IPS DF 19.7 (cell line): ENCODE measurements around the gene SH2D2A.

Source experiments
- DNase-seq: peaks from one replicate; pipeline ENCODE4 v3.0.0-alpha.2; 2013; ENCODE audit warnings: low read depth, low spot score

Gene SH2D2A

DNA sequence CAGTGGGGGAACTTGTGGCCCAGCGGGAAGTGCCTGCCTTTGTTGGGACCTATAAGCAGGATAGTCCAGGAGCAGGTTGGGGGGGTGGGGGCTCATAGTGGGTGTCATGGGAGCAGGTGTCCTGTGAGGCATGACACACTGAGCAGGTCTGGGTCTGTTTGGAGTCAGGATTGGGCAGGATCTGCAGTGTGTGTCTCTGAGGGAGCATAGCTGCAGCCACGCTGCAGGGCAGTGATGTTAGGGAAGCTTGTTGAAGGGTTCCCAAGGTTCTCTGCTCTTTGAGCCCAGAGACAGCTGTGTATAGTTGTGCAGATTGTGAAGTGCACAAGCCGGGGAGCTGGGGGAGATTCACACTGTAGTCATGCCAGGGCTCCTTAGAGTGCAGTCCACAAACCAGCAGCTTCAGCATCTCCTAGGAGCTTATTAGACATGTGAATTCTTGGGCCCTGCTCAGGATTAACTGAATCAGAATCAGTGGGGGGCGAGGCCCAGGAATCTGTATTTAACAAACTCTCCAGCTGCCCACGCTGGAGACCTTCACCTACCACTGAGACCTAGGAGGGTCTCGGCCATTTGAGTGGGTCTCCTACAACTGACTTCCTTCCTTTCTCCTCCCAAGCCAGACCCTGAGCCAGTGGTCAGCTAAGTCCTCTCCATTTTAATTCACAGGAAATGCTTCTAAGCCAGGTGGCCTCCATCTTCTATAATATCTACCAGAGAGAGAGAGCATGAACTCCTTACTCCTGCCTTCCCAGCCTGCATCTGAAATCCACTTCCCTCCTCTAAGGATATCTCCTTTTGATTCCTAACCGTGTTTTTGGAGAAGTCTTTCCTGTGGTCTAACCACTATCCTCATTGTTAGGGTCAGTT lies 31.2 kb upstream of the SH2D2A start:
- DNase-seq = no peak

DNA sequence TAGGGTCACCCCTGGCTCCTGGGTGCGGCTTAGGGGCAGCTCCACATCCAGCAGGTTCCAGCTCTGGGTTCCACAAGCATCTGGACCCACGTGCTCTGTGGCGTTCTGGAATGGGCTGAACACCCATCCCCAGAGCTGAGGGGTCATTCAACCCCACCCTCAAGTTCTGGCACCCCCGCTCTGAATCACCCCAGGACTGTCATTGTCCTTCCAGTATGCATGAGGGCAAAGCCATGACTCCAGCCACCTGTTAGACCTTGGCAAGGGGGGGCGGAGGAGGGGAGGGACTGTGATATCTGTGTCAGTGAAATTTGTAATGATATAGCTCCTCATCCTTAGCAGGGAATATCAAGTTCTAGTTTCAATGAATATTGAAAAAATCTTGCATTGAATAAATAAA lies 30.0 kb upstream of the SH2D2A start:
- no peak for DNase-seq

DNA sequence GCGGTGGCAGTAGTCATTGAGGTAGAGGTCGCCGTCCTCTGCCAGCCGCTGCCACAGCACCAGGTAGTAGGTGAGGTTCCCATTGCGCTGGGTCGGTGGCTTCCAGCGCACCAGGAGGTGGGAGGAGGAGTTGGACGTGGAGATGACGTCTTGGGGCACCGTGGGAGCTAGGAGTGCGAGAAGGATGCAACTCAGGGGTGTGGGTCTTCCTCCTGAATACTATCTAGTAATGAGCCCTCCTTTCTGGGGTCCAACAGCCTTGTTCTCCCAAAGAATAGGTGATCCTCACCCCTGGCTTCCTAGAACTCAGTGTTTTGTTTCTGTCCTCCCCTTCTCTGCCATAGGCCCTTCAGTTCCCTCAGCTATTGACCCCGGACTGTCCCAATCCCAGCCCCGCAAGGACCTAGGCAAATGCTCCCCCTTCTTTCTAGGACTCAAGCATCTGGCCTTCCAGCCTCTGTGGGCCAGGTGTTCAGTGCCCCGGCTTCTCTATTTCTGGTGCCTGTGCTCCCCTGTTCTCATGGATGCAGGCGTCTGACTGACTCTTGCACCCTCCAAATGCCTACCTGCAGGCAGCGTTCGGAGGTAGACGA lies 29.4 kb upstream of the SH2D2A start:
- no peak for DNase-seq

DNA sequence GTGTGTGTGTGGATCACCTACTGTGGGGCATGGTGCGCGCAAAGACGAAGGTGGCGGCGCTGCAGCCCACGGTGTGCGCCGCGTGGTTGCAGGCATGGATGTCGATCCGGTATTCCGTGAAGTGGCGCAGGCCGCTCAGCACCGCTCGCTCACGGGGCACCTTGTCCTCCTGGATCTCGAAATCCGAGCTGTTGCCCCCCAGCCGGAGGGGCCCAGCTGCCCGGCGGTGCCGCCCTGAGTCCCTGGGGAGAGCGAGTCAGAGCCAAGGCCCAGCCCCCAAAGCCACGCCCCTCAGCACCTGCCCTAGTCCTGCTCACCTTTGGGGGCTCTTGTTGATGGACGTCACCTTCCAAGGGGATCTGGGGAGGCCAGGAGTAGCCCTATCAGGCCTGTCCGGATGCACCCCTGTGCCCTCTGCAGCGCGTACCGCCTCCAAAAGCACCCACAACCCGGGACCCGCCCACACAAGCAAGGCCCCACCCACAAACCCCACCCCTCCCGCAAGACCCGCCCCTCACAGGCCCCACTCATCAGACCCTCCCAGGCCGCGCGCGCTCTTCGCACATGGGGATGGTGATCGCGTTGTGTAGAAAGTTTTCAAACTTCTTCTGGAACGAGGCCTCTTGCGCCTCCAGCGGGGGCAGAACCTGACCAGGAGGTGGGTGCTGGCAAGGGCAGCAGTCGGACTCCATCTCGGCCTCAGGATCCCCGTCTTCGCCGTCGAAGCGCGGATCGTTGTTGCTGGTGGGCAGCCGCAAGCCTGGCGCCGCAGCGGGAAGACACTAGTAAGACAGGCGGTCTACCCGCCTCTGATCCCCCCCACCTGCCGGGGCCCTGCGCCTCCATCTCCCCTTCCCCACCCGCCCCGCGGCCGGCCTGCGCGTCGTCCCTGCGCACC lies 28.7 kb upstream of the SH2D2A start:
- DNase-seq = no peak

DNA sequence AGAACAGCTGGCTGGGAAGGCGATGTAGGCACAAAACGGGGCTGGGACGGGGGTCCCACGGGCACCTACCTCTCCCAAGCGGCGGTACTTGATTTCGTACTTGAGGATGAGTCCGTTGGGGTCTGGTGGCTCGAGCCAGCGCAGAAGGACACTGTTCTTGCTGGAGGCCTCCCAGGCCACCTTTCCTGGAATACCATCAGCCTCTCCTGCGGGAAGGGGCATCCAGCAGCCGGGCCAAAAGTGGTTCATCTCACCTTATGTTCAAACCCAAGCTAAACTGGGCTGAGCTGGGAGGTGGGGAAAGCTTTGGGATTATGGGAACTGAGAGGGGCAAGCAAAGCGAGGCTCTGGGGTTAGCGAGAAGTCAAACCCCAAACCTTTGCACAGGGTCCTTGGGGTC lies 28.0 kb upstream of the SH2D2A start:
- DNase-seq = no peak

DNA sequence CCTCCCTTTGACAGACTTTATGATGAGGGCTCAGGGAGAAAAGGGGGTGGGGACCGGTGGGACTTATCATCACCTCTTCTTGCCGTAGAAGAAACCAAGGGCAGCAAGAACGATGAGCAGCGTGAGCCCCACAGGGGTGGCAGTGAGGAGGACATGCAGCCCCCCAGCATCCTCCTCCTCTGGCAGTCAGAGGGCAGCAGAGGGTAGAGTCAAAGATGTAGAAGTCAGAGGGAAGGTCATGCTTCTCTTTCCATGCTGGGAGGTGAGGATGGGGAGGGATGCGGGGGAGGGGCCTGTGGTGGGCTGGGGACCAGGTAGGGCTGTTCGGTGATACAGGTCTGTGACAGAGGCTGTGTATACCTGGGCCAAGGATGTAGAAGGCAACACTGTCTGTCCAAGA lies 27.5 kb upstream of the SH2D2A start:
- DNase-seq = no peak

DNA sequence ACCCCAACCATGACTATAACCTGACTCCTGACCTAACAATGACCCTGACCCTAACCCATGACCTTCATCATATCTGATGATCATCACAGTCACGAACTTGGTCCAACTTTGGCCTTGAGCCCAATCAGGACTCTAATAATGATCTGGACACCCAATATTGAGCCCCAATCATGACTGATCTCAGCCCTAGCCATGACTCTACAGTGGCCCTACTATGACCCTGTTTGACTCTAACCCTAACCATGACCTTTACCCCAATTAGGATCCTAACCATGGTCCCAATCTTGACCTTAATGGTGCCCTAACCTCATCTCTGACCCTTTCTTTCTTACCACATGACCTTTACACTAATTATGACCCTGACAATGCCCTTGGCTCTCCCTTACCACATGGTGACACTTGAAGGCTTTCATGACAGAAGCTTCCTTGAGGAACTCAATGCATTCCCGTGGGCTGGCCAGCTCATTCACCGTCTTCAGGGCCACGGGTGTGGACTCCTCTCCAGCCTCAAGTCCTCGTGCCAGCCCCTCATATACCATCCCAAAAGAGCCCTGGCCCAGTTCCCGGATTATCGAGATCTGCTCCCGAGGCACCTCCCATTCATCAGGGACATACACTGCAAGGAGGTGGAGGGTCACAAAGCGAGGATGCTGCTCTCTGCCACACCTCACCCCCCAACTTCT lies 26.1 kb upstream of the SH2D2A start:
- no peak for DNase-seq

DNA sequence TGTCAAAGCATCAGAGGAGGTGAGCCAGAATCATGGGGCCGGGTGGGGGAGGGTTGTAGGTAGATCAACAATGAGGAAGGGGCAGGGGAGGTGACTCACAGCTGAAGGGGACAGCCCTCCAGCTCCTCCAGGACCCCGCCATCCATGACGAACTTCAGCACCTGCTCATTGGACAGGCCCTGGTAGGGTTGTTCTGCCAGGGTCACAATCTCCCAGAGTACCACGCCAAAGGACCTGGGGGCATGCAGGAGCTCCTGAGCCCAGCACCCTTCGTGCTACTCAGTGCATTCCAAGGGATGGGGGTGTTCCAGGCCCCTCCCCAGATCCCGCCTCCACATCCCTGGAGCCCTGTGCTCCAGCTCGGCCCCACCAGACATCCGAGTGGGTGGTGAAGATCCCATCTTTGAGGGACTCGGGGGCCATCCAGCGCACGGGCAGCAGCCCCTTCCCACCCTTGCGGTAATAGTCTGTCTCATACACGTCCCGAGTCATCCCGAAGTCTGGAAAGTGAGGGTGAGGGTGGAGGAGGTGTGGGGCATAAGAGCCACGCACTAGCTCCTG lies 24.7 kb upstream of the SH2D2A start:
- DNase-seq = no peak

DNA sequence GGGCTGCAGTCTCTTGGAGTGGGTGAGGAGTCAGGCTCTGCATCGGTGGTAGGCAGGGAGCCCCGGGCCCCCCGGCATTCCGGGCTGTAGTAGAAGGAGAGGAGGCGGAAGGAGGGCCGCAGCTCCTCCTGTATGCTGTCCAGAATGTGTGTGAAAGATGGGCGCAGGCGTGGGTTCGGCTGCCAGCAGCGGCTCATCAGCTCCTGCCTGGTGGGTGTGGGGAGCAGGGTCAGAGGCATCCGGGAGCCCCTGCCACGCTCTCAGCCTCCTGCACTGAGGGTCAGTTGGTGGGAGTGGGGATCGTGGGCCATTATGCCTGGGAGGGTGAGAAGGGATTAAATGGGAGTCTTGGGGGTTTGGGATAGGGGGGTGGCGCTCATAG lies 24.2 kb upstream of the SH2D2A start:
- DNase-seq = no peak

DNA sequence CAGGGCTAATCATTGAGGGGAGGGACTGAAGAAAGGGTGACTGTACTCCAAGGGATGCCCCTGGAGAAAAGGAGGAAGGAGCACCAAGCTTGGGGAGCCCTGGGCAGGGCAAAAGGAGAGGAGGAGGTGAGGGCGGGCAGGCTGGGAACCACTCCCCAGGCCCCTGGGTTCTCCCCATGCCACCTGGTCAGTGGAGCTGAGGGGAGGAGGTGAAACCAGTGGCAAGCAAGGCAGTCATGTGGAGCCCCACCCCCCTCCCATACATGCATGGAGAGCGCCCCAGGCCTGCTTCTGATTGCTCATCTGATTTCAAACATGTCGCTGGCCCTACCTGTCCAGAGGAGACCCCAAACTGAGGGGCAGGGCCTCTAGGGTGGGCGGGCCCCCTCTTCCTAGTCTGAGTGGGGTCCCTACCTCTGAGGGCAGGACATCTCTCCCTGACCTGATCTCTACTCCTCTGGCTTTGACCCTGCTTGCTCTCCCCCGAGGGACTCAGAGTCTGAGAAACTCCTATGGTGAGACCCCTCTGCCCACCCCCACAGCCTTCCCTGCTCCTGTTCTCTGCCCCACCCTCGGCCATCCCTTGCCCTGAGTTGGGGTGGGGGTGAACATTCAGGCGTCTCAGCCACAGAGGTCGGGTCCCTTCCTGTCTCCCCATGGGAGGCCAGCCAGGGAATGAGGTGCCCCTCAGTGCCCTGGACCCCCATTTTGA lies 23.7 kb upstream of the SH2D2A start:
- DNase-seq = no peak

DNA sequence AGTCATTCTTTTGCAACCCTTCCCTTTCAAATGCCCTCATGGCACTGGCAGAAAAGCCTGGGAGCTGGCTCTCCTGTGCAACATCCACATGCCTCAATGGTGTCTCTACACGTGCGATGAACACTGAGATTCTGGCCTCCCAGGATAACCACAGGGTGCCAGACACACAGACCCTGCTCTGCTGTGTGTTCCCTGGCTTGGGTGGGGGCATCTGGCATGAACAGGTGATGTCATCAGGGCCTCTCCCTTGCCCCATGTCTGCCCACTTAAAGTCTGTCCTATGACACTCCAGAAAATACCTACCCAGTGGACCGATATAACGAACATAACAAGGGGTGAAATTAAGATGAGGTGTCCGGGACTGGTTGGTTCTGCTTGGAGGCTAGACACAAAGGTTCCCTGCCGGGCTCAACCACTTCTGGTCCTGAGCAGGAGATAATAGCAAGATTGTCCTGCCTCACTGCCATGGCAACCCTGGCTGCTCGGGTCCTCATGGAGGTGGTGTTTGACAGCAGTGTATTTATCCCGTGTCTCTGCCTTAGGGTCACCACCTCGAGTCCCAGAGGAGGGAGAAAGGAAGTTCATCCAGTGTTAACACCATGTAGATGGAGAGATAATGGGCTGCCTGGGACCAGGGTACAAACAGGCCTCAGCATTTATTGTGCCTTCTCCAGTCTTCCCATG lies 22.9 kb upstream of the SH2D2A start:
- DNase-seq = no peak

DNA sequence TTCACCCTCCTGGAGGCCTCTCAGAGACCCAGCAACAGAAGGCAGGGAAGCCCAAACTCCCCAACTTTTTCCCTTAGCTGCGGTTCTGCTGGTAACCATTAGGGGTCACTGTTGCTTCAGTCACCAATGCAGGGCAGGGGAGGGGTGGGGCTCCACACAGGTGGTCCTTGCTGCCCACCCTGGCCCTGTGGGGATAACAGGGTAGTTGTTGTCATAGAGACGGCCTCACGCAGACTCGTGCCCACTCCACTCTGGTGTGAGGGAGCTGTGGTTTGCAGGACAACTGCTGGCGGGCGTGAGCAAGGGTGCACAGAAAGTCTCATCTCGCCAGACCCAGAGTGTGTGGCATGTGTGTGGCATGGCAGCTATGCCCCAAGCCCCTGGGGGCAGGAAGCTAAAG lies 22.3 kb upstream of the SH2D2A start:
- DNase-seq = no peak

DNA sequence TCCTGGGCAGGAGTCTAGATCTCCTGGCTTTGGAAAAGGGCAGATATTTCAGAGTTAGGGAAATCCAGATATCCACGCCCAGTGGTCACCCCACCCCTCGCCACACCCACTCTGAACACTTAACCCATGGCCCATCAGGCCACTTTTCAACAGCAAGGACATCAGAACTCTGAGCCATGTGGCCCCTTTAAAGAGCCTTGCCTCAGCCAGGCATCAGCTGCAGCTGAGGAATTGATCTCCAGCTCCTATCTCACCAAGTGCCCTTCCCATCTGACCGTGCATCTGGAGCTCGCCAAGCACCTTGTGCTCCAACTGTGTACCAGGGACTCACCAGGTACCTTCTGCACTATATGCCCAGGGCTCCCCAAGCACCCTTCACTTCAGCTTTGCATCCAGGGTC lies 20.2 kb upstream of the SH2D2A start:
- no peak for DNase-seq

DNA sequence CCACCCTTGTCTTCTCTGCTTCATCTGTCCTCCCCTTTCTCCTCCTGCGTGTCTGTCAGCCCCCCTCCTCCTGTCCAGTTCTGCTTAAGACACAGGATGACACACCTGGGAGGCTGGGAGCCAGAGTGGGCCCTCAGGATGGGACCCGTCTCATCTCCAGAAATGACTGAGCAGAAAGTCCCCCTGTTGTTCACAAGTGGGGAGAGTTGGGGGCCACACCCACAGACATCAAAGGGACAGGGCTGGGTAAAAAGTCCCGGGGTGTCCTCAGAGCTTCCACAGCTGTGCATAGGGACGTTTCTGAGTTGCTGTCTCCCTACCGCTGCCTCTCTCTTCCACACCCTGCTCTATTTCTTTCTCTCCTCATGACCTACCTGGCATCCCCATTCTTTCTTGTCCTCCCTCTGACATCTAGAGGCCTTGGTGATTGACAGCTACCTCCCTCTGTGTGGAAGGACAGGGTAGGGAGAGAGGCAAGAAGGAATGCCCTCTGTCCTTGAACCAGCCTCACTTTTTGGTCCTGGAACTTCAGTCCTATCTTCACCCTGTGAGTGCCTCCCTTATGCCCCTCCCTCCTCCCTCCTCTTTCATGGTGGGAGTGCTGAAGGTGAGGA lies 19.5 kb upstream of the SH2D2A start:
- DNase-seq = no peak

DNA sequence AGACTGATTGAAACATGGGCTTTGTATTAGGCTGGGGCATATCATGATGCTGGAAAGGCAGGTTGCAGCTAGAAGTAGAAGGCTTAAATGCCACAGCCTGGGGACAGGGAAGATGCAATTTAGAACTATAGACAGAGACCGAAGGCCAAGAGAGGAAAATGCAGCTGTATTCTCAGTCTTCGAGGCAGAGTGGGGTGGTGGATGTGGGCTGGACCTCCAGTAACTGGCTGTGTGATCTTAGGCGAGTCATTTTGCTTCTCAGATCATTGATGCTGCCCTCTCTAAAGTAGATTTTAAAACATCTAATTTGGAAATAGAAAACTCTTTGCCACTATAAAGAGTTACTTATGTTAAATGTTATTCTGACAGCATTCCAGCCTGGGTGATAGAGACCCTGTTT lies 17.7 kb upstream of the SH2D2A start:
- DNase-seq = no peak

DNA sequence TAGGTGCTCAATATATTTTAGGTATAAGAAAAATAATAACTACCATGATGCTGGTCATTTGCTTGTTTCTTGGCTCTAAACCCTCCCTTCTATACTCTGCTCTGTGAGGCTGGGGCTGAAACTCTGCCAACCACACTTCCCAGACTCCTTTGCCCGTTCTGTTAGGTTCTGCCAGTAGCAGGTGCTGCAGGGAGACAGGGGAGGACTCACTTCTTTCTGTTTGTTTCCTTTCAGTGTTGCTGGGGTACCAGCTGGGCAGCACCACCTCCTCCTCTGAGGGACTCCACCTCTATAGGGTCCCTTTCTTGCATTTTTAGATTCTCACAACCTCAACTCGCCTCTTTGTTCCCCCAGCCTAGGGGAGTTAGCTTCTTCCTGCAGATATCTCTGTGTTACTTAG lies 17.0 kb upstream of the SH2D2A start:
- DNase-seq = no peak

DNA sequence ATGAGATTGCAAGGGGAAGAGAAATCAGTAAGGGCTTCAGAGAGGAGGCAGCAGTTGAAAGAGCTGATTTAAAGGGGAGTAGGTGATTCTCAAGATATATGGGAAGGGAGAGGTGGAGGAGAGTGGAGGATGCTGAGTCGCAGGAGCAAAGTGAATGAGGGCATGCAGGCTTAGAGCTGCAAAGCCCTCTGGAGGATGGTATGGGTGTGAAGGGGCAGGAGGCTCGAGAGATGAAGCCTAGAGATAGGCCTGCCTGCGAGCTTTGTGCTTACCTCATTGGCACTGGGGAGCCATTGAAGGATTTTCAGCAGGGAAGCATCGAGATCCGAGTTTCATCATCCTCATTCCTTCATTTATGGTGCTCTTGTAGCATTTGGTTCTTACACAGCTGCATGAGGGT lies 15.8 kb upstream of the SH2D2A start:
- DNase-seq = no peak

DNA sequence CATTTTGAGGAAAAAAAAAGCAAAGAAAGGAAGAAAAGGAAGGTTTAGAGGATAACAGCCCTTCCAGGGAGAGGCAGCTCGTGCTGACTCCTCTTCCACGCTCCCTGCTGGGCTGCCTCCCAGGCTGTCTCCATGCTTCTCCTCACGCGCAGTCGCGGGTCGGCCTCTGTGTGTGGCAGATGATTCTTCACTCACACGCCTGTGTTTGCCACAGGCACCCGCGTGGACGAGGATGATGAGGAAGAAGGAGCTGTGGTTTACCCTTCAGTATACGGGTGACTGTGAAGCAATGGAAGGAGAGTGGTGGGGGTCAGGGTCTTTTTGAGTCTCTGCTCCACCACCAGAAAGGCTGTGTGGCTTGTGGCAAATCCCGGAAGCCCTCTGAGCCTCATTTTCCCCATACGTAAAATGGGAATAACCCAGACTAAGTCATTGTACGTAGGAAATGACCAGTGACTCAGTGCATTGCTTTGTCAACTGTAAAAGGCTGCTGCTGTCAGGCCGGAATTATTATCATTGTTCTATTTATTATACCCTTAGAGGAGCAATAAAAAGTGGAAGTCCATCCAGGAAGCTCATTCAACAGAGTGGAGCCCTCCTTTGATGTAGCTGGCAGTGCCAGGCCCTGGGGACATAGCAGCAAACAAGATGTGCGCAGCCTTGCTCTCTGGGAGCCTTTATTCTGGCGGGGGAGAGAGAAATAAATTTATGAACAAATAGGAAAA lies 11.9 kb upstream of the SH2D2A start:
- no peak for DNase-seq

DNA sequence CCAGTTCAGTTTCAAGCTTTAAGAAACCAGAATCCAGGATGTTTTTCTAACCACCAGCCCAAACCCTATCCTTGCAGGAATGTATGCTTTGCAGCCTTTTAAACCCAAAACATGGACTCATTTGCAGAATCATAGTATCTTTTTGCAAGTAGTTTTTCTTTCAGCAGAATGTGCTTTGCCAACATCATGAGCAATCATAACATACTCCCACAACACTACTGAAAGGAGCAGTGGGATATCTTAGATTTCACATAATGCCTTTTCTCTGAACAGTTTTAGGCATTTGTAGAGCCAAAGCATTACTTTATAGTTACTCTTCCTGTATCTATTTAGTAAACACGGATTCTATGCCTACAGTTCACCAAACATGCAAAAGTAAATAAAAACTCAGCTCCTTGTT lies 10.0 kb upstream of the SH2D2A start:
- DNase-seq = no peak
